GM18867 (cell line): ENCODE data around the gene PPP1R12B.
A peak's percentile ranks its signal among the peaks of the same experiment; 100 is the strongest.

ENCODE experiments used
- ATAC-seq: cut with Tn5 transposase; IDR thresholded peaks from one replicate; pipeline ENCODE4 v1.9.1; 2021; ENCODE audit warnings: mild to moderate bottlenecking, moderate library complexity; ENCODE audit not compliant: unreplicated experiment

PPP1R12B gene

DNA sequence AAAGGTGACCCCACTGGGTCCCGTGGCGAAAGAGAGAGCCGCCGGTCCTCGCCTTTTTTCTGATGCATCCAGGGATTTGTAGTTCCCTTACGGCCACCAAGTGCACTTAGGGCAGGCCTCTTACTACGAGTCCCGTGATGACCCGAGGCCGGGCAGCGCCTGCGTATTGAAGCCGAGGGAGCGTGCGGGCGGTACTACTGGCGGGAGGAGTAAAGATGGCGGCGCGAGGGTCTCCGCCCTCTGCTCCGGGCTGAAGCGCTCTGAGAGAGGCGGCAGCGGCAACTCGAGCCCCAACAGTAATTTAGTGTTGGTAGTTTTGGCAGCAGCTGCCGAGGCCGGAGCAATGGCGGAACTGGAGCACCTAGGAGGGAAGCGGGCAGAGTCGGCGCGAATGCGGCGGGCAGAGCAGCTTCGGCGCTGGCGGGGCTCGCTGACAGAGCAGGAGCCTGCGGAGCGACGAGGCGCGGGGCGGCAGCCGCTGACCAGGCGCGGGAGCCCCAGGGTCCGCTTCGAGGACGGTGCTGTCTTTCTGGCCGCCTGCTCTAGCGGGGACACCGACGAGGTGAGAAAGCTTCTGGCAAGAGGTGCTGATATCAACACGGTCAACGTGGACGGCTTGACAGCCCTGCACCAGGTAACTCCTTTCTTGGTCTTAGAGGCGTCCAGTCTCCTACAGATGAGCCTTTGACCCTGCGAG, at the start of gene PPP1R12B:
Gene PPP1R12B (plus strand): TSS at position 191 of the 697 bp plus-strand sequence. CDS start 153 bp downstream, at position 344.
- peak; percentile 96 for ATAC-seq

- no peak for ATAC-seq
Measured at GRCh38 chr1:202302166-202302565, 46.3 kb upstream of the PPP1R12B start.

DNA sequence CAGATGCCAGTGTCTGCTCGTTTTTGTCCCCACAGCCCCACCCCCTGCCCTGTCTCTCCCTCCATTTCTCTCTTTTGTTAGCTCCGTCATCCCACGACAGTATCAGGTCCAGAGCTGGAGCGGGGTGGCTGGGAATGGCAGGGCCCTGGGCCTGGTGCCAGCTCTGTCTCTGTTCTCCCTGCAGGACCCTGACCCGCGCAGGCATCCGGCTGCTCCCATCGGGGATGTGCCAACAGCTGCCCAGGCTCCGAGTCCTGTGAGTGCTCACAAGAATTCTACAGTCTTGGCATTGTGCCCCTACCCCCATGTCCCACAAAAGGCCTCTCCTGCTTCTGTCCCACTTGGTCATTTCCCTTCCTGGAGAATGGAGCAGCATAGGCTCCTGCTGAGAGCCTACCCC, 44.1 kb upstream of the PPP1R12B start:
- no peak for ATAC-seq

- no peak for ATAC-seq
Measured at GRCh38 chr1:202305168-202305567, 43.3 kb upstream of the PPP1R12B start.

DNA sequence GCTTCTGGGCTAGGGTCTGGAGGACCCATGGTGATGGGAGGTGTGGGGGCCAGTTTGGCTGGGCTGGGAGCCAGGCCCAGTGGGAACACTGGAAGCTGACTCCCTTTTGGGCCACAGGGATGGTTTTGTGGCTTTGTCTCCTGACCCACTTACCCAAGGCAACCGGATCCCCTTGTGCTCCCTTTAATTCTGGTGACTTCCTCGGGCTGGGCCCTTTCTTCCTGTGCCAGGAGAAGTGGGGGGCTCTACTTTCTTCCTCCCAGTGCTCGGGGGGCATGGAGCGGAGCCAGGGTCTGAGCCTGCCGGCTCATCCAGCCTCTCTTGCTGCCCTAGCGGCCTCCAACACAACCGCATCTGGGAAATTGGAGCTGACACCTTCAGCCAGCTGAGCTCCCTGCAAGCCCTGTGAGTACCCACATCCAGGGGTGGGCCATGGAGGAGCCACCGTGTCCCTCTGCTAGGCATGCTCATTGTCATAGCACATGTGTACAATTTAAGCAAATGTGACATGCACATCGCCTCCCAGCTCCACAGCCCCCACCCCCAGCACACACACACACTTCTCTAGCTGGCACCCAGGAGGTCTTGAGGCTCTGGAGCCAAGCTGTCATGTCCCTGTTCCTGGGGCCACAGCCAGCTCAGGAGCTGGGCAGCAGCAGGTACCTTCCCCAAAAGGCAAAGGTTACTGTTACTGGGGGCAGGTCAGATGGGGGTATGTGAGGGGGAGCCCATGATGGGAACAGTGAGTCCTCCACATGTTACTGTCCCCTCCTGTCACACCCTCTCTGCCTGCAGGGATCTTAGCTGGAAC, 41.8 kb upstream of the PPP1R12B start:
- ATAC-seq = no peak

DNA sequence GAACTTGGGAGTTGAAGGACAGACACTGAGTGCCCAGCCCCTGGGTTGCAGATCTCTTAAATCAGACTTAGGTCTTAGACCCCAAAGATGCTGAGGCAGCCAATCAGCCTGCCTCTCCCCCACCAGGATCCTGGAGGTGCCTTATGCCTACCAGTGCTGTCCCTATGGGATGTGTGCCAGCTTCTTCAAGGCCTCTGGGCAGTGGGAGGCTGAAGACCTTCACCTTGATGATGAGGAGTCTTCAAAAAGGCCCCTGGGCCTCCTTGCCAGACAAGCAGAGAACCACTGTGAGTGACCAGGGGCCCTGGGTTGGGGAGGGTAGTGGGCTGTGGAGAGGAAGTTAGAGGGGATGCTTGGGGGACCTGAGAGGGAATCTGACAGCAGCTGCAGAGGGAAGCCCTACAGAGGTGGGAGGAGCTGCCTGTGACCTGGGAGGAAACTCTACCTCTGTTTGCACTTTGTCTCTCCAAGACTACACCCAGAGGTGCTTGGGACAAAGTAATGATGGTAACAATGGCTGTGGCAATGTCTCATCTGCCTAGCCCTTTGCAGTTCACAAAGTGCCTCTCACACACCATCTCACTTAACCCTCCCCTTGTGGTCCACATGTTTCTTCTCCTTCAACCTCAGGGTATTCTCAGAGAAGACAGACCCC, 38.3 kb upstream of the PPP1R12B start:
- no peak for ATAC-seq

GRCh38 chr1:202310746-202311145, 37.8 kb upstream of the PPP1R12B start:
- ATAC-seq = no peak

GRCh38 chr1:202311875-202312635, 36.4 kb upstream of the PPP1R12B start:
- ATAC-seq = no peak

GRCh38 chr1:202315576-202316168, 32.8 kb upstream of the PPP1R12B start:
- no peak for ATAC-seq

GRCh38 chr1:202316186-202316585, 32.3 kb upstream of the PPP1R12B start:
- ATAC-seq = no peak

DNA sequence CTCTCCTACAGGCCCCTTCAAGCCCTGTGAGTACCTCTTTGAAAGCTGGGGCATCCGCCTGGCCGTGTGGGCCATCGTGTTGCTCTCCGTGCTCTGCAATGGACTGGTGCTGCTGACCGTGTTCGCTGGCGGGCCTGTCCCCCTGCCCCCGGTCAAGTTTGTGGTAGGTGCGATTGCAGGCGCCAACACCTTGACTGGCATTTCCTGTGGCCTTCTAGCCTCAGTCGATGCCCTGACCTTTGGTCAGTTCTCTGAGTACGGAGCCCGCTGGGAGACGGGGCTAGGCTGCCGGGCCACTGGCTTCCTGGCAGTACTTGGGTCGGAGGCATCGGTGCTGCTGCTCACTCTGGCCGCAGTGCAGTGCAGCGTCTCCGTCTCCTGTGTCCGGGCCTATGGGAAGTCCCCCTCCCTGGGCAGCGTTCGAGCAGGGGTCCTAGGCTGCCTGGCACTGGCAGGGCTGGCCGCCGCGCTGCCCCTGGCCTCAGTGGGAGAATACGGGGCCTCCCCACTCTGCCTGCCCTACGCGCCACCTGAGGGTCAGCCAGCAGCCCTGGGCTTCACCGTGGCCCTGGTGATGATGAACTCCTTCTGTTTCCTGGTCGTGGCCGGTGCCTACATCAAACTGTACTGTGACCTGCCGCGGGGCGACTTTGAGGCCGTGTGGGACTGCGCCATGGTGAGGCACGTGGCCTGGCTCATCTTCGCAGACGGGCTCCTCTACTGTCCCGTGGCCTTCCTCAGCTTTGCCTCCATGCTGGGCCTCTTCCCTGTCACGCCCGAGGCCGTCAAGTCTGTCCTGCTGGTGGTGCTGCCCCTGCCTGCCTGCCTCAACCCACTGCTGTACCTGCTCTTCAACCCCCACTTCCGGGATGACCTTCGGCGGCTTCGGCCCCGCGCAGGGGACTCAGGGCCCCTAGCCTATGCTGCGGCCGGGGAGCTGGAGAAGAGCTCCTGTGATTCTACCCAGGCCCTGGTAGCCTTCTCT, 30.3 kb upstream of the PPP1R12B start:
- no peak for ATAC-seq

DNA sequence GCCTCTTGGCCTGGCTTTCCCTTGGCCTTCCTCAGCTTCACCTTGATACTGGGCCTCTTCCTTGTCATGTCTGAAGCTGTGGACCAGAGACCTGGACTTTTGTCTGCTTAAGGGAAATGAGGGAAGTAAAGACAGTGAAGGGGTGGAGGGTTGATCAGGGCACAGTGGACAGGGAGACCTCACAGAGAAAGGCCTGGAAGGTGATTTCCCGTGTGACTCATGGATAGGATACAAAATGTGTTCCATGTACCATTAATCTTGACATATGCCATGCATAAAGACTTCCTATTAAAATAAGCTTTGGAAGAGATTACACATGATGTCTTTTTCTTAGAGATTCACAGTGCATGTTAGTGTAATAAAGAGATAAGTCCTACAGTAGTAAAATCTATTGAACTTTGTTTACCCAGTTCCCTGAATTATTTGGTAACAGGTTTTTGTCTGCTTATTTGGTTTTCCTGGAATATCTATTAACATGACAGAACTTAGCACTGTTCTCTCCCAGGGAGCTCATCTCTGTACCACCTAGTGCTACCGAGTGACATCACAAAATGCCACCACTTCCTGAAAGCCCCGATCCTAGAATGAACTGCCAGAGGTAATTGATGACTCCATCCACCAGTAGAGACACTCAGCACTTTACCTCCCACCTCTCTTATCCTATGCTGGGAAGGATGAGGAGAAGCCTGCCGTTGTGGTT, 29.0 kb upstream of the PPP1R12B start:
- no peak for ATAC-seq

DNA sequence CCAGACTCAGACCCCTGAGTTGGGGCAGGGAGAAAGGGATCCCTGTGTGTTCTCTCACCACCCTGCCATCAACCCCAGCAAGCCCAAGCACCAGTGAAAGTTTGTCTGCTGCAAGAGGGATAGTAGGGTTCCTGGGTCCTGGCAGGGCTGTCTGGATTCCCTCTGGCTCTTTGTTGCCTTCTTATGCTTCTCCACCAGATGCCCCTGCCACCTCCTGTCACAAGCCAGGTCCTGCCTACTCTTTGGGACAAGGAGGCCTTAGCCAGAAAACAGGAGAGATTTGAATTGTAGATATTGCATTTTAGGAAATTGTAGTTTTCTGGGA, 28.5 kb upstream of the PPP1R12B start:
- no peak for ATAC-seq

- ATAC-seq = no peak
Measured at GRCh38 chr1:202323731-202324130, 24.8 kb upstream of the PPP1R12B start.

- ATAC-seq = no peak
Measured at GRCh38 chr1:202324646-202325045, 23.9 kb upstream of the PPP1R12B start.

DNA sequence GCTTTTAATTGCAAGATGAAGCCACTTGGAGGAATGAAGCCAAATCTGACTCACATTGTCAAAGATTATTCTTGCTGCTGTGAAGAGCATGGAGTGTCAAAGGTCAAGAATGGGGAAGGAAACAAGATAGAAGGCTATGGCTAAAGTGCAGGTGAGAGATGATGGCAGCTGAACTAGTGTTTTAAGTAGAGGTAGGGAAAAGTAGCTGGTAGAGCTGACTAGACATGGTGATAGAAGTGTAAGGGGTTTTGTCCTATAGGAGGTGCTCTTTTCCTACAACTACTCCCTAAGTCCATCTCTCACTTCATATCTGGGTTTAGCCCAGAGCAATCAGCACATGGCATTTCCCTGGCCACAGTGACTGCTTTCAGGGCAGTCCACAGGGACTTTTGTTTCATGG, 18.6 kb upstream of the PPP1R12B start:
- ATAC-seq = no peak

- ATAC-seq = no peak
Measured at GRCh38 chr1:202333861-202334260, 14.6 kb upstream of the PPP1R12B start.

DNA sequence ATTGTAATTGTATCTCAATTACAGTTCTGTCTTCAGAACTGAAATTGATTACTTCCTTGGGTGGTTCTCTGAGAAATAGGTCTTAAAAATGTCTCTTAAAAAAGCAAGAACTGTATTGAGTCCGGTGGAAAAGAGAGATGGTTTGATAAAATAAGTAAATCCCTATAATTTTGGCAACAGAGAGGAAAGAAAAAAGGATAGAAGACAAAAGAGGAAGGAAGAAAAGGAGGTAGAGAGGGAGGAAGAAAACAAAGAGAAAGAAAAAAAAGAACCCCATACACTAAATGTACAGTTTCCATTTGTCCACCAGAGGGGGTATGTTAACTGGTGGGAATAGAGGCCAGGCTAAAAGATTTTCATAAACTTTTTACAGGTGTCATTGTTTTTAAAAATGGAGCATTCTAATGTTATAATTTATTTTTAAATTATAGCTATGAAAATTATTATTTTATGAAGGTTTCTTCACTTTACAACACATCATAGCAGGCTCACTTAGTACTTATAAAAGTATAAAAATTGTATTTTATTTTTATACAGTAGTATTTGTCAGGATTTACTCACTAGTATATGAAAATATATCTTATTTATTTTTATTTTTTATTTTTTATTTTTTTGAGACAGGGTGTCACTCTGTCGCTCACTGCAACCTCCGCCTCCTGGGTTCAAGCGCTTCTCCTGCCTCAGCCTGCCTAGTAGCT, 4.7 kb upstream of the PPP1R12B start:
- no peak for ATAC-seq
